Subcutaneous adipose tissue (tissue), 4 donors: ENCODE data around the gene PIM3. TPM values are rescaled to one million over a fixed set of nuclear protein-coding genes. Genes with fewer than 3 reads are reported as not detected.

Experiments used
- CTCF ChIP-seq: fragments of 450-650 bp; IDR thresholded peaks from one replicate; pipeline ENCODE4 v1.5.1; 2016; ENCODE audit warnings: low read depth, mild to moderate bottlenecking, control low read depth, antibody characterized with exemption, moderate library complexity
- total RNA-seq, 4 donors: library from RNA; depleted of rRNA; stranded (reverse); fragments of >200 nt; gene quantifications; one replicate each; pipeline ENCODE4 v1.1.0, GENCODE V29; 2016

Gene PIM3
- total RNA-seq, 4 donors from 2014 or later, result 25.8 to 174 (median 59.0) TPM

- TF ChIP-seq CTCF, result no peak
Observed at GRCh38 chr22:49942565-49943404, 17.8 kb upstream of the PIM3 start.

- no peak for TF ChIP-seq CTCF
Observed at GRCh38 chr22:49943405-49943765, 17.2 kb upstream of the PIM3 start.

GRCh38 chr22:49943771-49944398, 16.7 kb upstream of the PIM3 start:
- TF ChIP-seq CTCF, result no peak

- TF ChIP-seq CTCF, result no peak
Observed at GRCh38 chr22:49944399-49944891, 16.1 kb upstream of the PIM3 start.

- TF ChIP-seq CTCF, result no peak
Observed at GRCh38 chr22:49946612-49947295, 13.8 kb upstream of the PIM3 start.

GRCh38 chr22:49947296-49947622, 13.3 kb upstream of the PIM3 start:
- TF ChIP-seq CTCF, result no peak
